Stimulated activated CD4-positive, alpha-beta T cell treated with anti-CD3 and anti-CD28 coated beads, Interleukin-4, amount 100 ng/mL, for 24 hours (primary cell): ENCODE measurements around the gene MATN3.
"Not testable (repeated sequence)": the region's sequence is repeated elsewhere in the genome, so short reads cannot be mapped to it uniquely, and the experiment has no call there.

Source experiments
- DNase-seq: peaks from one replicate; pipeline ENCODE4 v3.0.0-alpha.2; 2020

Gene MATN3

GRCh38 chr2:20012282-20013125 is at the start of gene MATN3:
TSS of gene MATN3 (minus strand) at chr2:20012668. CDS start at chr2:20012631, 37 bp downstream.
- no peak for DNase-seq

- no peak for DNase-seq
Observed at GRCh38 chr2:20061940-20062339, 49.5 kb upstream of the MATN3 start.

GRCh38 chr2:20061476-20061875 is 49.0 kb upstream of the MATN3 start:
- DNase-seq, result no peak

GRCh38 chr2:20060106-20060505 is 47.6 kb upstream of the MATN3 start:
- no peak for DNase-seq

GRCh38 chr2:20057268-20057667 is 44.8 kb upstream of the MATN3 start:
- DNase-seq, result no peak

- no peak for DNase-seq
Observed at GRCh38 chr2:20054931-20055330, 42.5 kb upstream of the MATN3 start.

GRCh38 chr2:20054119-20054518 is 41.7 kb upstream of the MATN3 start:
- DNase-seq, result no peak

- DNase-seq, result no peak
Observed at GRCh38 chr2:20052861-20053281, 40.4 kb upstream of the MATN3 start.

GRCh38 chr2:20052229-20052851 is 39.9 kb upstream of the MATN3 start:
- DNase-seq, result no peak

GRCh38 chr2:20051532-20052228 is 39.2 kb upstream of the MATN3 start, which contains the start of gene LAPTM4A:
TSS of gene LAPTM4A (minus strand) at chr2:20051628. CDS start at chr2:20051520, 108 bp downstream.
- DNase-seq, result peak; percentile 98

GRCh38 chr2:20050646-20051531 is 38.4 kb upstream of the MATN3 start:
- peak; percentile 25 for DNase-seq

GRCh38 chr2:20050104-20050645 is 37.7 kb upstream of the MATN3 start:
- peak; percentile 42 for DNase-seq

GRCh38 chr2:20049637-20050036 is 37.2 kb upstream of the MATN3 start:
- no peak for DNase-seq

GRCh38 chr2:20048488-20049448 is 36.3 kb upstream of the MATN3 start:
- no peak for DNase-seq

GRCh38 chr2:20045712-20046292 is 33.3 kb upstream of the MATN3 start:
- not testable (repeated sequence) for DNase-seq

- no peak for DNase-seq
Observed at GRCh38 chr2:20044778-20045177, 32.3 kb upstream of the MATN3 start.

GRCh38 chr2:20042531-20042930 is 30.1 kb upstream of the MATN3 start:
- DNase-seq, result no peak

- DNase-seq, result no peak
Observed at GRCh38 chr2:20040489-20041172, 28.2 kb upstream of the MATN3 start.

GRCh38 chr2:20037660-20038059 is 25.2 kb upstream of the MATN3 start:
- no peak for DNase-seq
